Measurements from ENCODE around the gene C1orf115. TPM values are rescaled to one million over a fixed set of nuclear protein-coding genes. Genes with fewer than 3 reads are reported as not detected.

The C1orf115 gene
- total RNA-seq, 2 experiments from 2014 or later = 0.08 to 0.10 TPM

GRCh38 chr1:220696226-220696862 lies 6.2 kb downstream of the C1orf115 start:
- H3K4me1 Mint-ChIP-seq (ENCODE audit: low read depth) = no peaks in the 10 kb centered on the region
- H3K9me3 Mint-ChIP-seq (ENCODE audit: insufficient read depth) = no peaks in the 10 kb centered on the region
- DNase-seq (peak; percentile 6), ATAC-seq (no peak)
- peaks cover 11% of the 10 kb centered on the region for H3K27me3 Mint-ChIP-seq (ENCODE audit: low read depth)
- H3K27ac Mint-ChIP-seq = no peak overlapping the region
- ChIA-PET CTCF (no interaction called here), POLR2A (no interaction called here)
- no peak overlapping the region for H3K4me3 Mint-ChIP-seq
- no peaks in the 10 kb centered on the region for H3K36me3 Mint-ChIP-seq (ENCODE audit: low read depth)

- peaks cover under 1% of the 10 kb centered on the region for H3K4me1 Mint-ChIP-seq (ENCODE audit: low read depth)
- POLR2A ChIA-PET = no interaction called here
- H3K9me3 Mint-ChIP-seq (ENCODE audit: insufficient read depth) = no peaks in the 10 kb centered on the region
- H3K4me3 Mint-ChIP-seq = no peak overlapping the region
- DNase-seq = no peak
- H3K36me3 Mint-ChIP-seq (ENCODE audit: low read depth) = no peaks in the 10 kb centered on the region
- H3K27me3 Mint-ChIP-seq (ENCODE audit: low read depth) = peaks cover 7% of the 10 kb centered on the region
- ATAC-seq = no peak
- CTCF ChIA-PET = interaction anchor here (1.3 kb wide), 1 partner anchor 37 kb away, joined by 5 read pairs; no protein-coding TSS in a partner anchor
- no peak overlapping the region for H3K27ac Mint-ChIP-seq
Observed at GRCh38 chr1:220696863-220697231, 6.7 kb downstream of the C1orf115 start.

GRCh38 chr1:220697326-220697725 lies 7.2 kb downstream of the C1orf115 start:
- peak; percentile 6 for DNase-seq
- no peak for ATAC-seq
- H3K4me3 Mint-ChIP-seq = no peak overlapping the region
- H3K9me3 Mint-ChIP-seq (ENCODE audit: insufficient read depth) = no peaks in the 10 kb centered on the region
- CTCF ChIA-PET = interaction anchor here (1.3 kb wide), 1 partner anchor 36 kb away, joined by 5 read pairs; no protein-coding TSS in a partner anchor
- H3K36me3 Mint-ChIP-seq (ENCODE audit: low read depth) = no peaks in the 10 kb centered on the region
- H3K27ac Mint-ChIP-seq = no peak overlapping the region
- POLR2A ChIA-PET = no interaction called here
- H3K4me1 Mint-ChIP-seq (ENCODE audit: low read depth) = peaks cover 5% of the 10 kb centered on the region
- peaks cover 10% of the 10 kb centered on the region for H3K27me3 Mint-ChIP-seq (ENCODE audit: low read depth)

- ChIA-PET CTCF (no interaction called here), POLR2A (no interaction called here)
- Mint-ChIP-seq H3K9me3 (ENCODE audit: insufficient read depth) (no peaks in the 10 kb centered on the region), H3K27me3 (ENCODE audit: low read depth) (peaks cover 9% of the 10 kb centered on the region), H3K4me3 (no peak overlapping the region), H3K4me1 (ENCODE audit: low read depth) (peaks cover 5% of the 10 kb centered on the region), H3K36me3 (ENCODE audit: low read depth) (no peaks in the 10 kb centered on the region), H3K27ac (no peak overlapping the region)
- peak; percentile 3 for DNase-seq
- no peak for ATAC-seq
Observed at GRCh38 chr1:220698607-220699016, 8.4 kb downstream of the C1orf115 start.

GRCh38 chr1:220699044-220699443 lies 8.9 kb downstream of the C1orf115 start:
- H3K27me3 Mint-ChIP-seq (ENCODE audit: low read depth) = peaks cover 9% of the 10 kb centered on the region
- ATAC-seq = no peak

DNA sequence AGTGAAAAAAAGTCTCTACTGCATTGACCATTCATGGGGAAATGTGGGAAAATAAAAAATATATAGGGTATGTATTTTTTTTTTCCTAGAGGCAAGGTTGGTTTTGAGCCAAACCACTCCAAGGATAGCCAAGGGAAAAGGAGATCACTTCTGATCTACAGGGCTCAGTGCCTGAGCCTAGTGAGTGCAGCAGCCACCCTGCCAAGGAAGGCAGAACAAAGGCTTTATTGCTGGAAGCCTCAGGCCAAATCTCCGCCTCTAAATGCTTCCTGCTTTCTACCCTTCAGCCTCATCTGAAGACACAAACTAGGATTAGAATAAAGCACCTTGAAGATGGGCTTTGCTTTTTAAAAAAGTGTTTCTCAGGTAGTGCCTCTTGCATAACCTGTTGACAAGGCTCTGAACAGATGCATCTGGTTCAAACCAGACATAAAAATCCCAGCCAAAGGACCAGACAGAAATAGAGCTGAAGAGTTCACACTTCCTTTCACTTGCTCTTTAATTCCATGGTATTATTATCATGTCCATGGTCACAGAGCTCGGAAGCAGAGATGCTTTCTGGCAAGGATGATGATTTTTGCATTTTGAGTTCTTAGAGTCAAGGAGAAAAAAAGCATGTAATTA lies 10.5 kb downstream of the C1orf115 start:
- peaks cover 5% of the 10 kb centered on the region for H3K4me1 Mint-ChIP-seq (ENCODE audit: low read depth)
- ChIA-PET POLR2A (no interaction called here), CTCF (interaction anchor here (1.0 kb wide), 1 partner anchor 32 kb away, joined by 3 read pairs; no protein-coding TSS in a partner anchor)
- peaks cover 9% of the 10 kb centered on the region for H3K27me3 Mint-ChIP-seq (ENCODE audit: low read depth)
- ATAC-seq = no peak
- no peaks in the 10 kb centered on the region for H3K9me3 Mint-ChIP-seq (ENCODE audit: insufficient read depth)
- no peak for DNase-seq
- no peaks in the 10 kb centered on the region for H3K36me3 Mint-ChIP-seq (ENCODE audit: low read depth)
- H3K4me3 Mint-ChIP-seq = no peak overlapping the region
- no peak overlapping the region for H3K27ac Mint-ChIP-seq

More at GRCh38 chr1:220699044-220699443, 8.9 kb downstream of the C1orf115 start:
- Mint-ChIP-seq H3K4me1 (ENCODE audit: low read depth) (peaks cover 5% of the 10 kb centered on the region), H3K27ac (no peak overlapping the region), H3K9me3 (ENCODE audit: insufficient read depth) (no peaks in the 10 kb centered on the region), H3K4me3 (no peak overlapping the region), H3K36me3 (ENCODE audit: low read depth) (no peaks in the 10 kb centered on the region)
- DNase-seq = no peak
- POLR2A ChIA-PET = no interaction called here
- CTCF ChIA-PET = no interaction called here

DNA sequence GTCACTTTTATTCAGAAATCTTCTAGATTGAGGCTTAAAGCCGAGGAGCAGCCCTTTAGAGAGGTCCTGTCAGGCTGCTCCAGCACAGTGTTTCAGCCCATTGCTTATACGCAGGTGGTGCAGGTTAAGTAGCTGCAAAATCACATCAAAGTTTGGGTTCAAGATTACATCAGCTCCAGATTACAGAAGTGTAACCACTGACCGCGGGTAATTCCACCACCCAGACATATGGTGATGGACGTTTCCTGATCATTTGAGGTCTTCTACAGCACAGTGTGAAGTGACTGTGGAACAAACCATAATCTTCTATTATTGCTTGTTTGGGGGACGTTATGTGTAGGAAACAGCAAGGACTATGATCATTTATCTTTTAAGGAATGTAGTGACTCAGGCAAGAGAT lies 11.8 kb downstream of the C1orf115 start:
- H3K27me3 Mint-ChIP-seq (ENCODE audit: low read depth) = peaks cover 9% of the 10 kb centered on the region
- no peak overlapping the region for H3K4me3 Mint-ChIP-seq
- DNase-seq (no peak), ATAC-seq (no peak)
- peaks cover 5% of the 10 kb centered on the region for H3K4me1 Mint-ChIP-seq (ENCODE audit: low read depth)
- H3K36me3 Mint-ChIP-seq (ENCODE audit: low read depth) = no peaks in the 10 kb centered on the region
- H3K9me3 Mint-ChIP-seq (ENCODE audit: insufficient read depth) = no peaks in the 10 kb centered on the region
- CTCF ChIA-PET = interaction anchor here (1.8 kb wide), 1 partner anchor 32 kb away, joined by 7 read pairs; no protein-coding TSS in a partner anchor
- H3K27ac Mint-ChIP-seq = no peak overlapping the region
- POLR2A ChIA-PET = no interaction called here

DNA sequence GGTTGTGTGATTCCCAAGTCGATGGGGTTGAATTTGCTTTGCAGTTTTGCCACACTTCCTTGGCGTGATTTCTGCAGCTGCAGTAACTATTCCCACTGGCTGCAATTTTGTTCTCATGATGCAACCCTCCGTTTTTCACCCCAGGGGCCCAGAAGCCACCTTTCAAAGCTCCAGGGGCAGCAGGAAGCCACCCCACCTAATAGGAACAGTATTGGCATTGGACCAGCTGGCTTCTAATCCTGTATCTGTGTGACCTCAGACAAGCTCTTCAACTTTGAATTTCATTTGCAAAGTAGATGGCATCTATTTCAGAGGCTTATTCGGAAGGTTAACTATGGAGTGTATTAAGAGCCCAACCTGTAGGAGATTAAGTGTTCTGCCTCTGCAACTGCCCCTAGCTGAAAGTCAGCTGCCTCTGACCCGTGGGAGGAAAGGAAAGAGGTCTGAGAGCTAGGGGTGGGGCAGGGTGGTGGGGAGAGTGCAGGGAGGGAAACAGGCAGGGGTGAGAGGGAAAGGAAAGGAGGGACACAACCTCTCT lies 12.6 kb downstream of the C1orf115 start:
- DNase-seq (no peak), ATAC-seq (no peak)
- Mint-ChIP-seq H3K4me1 (ENCODE audit: low read depth) (peaks cover 5% of the 10 kb centered on the region), H3K4me3 (no peak overlapping the region), H3K27me3 (ENCODE audit: low read depth) (peaks cover 9% of the 10 kb centered on the region), H3K36me3 (ENCODE audit: low read depth) (no peaks in the 10 kb centered on the region), H3K27ac (no peak overlapping the region), H3K9me3 (ENCODE audit: insufficient read depth) (no peaks in the 10 kb centered on the region)
- CTCF ChIA-PET = interaction anchor here (1.8 kb wide), 1 partner anchor 31 kb away, joined by 7 read pairs; no protein-coding TSS in a partner anchor
- POLR2A ChIA-PET = no interaction called here

- no peaks in the 10 kb centered on the region for H3K36me3 Mint-ChIP-seq (ENCODE audit: low read depth)
- ATAC-seq (no peak), DNase-seq (no peak)
- H3K4me3 Mint-ChIP-seq = no peak overlapping the region
- H3K27ac Mint-ChIP-seq = no peak overlapping the region
- H3K27me3 Mint-ChIP-seq (ENCODE audit: low read depth) = peaks cover 9% of the 10 kb centered on the region
- peaks cover 5% of the 10 kb centered on the region for H3K4me1 Mint-ChIP-seq (ENCODE audit: low read depth)
- POLR2A ChIA-PET = no interaction called here
- CTCF ChIA-PET = interaction anchor here (1.8 kb wide), 1 partner anchor 30 kb away, joined by 7 read pairs; no protein-coding TSS in a partner anchor
- H3K9me3 Mint-ChIP-seq (ENCODE audit: insufficient read depth) = no peaks in the 10 kb centered on the region
Observed at GRCh38 chr1:220703305-220703704, 13.1 kb downstream of the C1orf115 start.

- ChIA-PET CTCF (no interaction called here), POLR2A (no interaction called here)
- Mint-ChIP-seq H3K27ac (no peak overlapping the region), H3K36me3 (ENCODE audit: low read depth) (no peaks in the 10 kb centered on the region), H3K4me3 (no peak overlapping the region), H3K9me3 (ENCODE audit: insufficient read depth) (no peaks in the 10 kb centered on the region), H3K27me3 (ENCODE audit: low read depth) (peaks cover 9% of the 10 kb centered on the region), H3K4me1 (ENCODE audit: low read depth) (peaks cover 9% of the 10 kb centered on the region)
- DNase-seq (no peak), ATAC-seq (no peak)
Observed at GRCh38 chr1:220705782-220706181, 15.6 kb downstream of the C1orf115 start.

- ChIA-PET POLR2A (no interaction called here), CTCF (no interaction called here)
- Mint-ChIP-seq H3K9me3 (ENCODE audit: insufficient read depth) (no peaks in the 10 kb centered on the region), H3K27me3 (ENCODE audit: low read depth) (peaks cover 9% of the 10 kb centered on the region), H3K27ac (no peak overlapping the region), H3K4me3 (no peak overlapping the region), H3K36me3 (ENCODE audit: low read depth) (no peaks in the 10 kb centered on the region), H3K4me1 (ENCODE audit: low read depth) (peaks cover 9% of the 10 kb centered on the region)
- no peak for DNase-seq
- ATAC-seq = no peak
Observed at GRCh38 chr1:220706480-220706879, 16.3 kb downstream of the C1orf115 start.

GRCh38 chr1:220707160-220707559 lies 17.0 kb downstream of the C1orf115 start:
- H3K4me3 Mint-ChIP-seq = no peak overlapping the region
- no peaks in the 10 kb centered on the region for H3K36me3 Mint-ChIP-seq (ENCODE audit: low read depth)
- CTCF ChIA-PET = no interaction called here
- no peak overlapping the region for H3K27ac Mint-ChIP-seq
- DNase-seq (no peak), ATAC-seq (no peak)
- peaks cover 6% of the 10 kb centered on the region for H3K4me1 Mint-ChIP-seq (ENCODE audit: low read depth)
- H3K9me3 Mint-ChIP-seq (ENCODE audit: insufficient read depth) = no peaks in the 10 kb centered on the region
- POLR2A ChIA-PET = no interaction called here
- H3K27me3 Mint-ChIP-seq (ENCODE audit: low read depth) = peaks cover 6% of the 10 kb centered on the region
